Neural crest cell (in vitro differentiated cells): Measurements from ENCODE around the gene BIRC6. TPM values are rescaled to one million over a fixed set of nuclear protein-coding genes. Genes with fewer than 3 reads are reported as not detected.

ENCODE experiments used
- DNase-seq: peaks from one replicate; pipeline ENCODE4 v3.0.0; 2021; ENCODE audit warnings: low read depth, mixed read lengths, low spot score
- H3K27ac Mint-ChIP-seq: one replicate; pipeline ENCODE4 v1.8.0; 2021; ENCODE audit warnings: mild to moderate bottlenecking, mixed read lengths; ENCODE audit not compliant: unreplicated experiment
- H3K27me3 Mint-ChIP-seq: 2 replicates; pipeline ENCODE4 v1.8.0; 2021; ENCODE audit warnings: low read depth, mild to moderate bottlenecking, mixed read lengths
- H3K36me3 Mint-ChIP-seq: 2 replicates; pipeline ENCODE4 v1.8.0; 2021; ENCODE audit warnings: low read depth, mild to moderate bottlenecking, mixed read lengths
- H3K4me1 Mint-ChIP-seq: 2 replicates; pipeline ENCODE4 v1.8.0; 2021; ENCODE audit warnings: mixed read lengths
- H3K4me3 Mint-ChIP-seq: one replicate; pipeline ENCODE4 v1.8.0; 2021; ENCODE audit warnings: mild to moderate bottlenecking, mixed read lengths
- H3K9me3 Mint-ChIP-seq: 2 replicates; pipeline ENCODE4 v1.8.0; 2021; ENCODE audit warnings: mixed read lengths
- total RNA-seq: library from RNA; stranded (reverse); gene quantifications from 2 replicates; pipeline ENCODE4 v1.2.1, GENCODE V29; 2021
- TF ChIP-seq, protein P1 (sequence below): fragments of 200-600 bp; sonication (generic); conservative IDR thresholded peaks from 2 replicates; pipeline ENCODE4 v1.5.0; 2021; ENCODE audit warnings: antibody characterized with exemption, mild to moderate bottlenecking

BIRC6 gene
- total RNA-seq, 1 donor from 2014 or later: 76.8 TPM

DNA sequence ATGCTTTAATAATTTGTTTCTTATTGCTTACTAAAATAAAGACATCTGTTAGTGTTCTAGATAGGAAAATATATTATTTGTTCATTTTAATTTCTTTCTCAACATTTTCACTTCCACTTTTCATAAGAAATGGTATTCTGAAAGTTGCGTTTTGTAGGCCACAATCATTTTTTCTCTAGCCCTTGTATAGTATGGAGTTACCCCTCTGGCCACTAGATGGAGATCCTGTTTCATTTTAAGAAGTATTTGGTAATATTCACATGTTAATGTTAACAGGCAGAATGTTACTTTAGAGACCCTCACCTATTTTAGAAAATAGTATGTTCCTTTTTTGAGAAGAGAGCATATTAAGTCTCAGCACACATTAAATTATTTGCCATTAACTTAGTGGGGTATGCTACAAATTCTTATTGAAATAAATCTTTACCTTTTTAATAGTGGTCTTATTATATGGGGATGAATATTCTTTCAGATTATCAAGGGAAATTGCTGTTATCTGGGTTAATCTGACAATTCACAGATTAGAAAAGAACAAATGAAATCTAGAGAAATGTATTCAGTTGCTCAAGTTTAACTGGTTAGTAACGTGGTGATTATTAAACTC is 197.1 kb downstream of the BIRC6 start:
- no peaks in the 10 kb centered on the region for H3K27me3 Mint-ChIP-seq
- no peak for DNase-seq
- peaks cover 4% of the 10 kb centered on the region for H3K4me1 Mint-ChIP-seq
- H3K27ac Mint-ChIP-seq: no peak overlapping the region
- H3K36me3 Mint-ChIP-seq: no peaks in the 10 kb centered on the region
- H3K4me3 Mint-ChIP-seq: no peak overlapping the region
- TF ChIP-seq, protein P1, sequence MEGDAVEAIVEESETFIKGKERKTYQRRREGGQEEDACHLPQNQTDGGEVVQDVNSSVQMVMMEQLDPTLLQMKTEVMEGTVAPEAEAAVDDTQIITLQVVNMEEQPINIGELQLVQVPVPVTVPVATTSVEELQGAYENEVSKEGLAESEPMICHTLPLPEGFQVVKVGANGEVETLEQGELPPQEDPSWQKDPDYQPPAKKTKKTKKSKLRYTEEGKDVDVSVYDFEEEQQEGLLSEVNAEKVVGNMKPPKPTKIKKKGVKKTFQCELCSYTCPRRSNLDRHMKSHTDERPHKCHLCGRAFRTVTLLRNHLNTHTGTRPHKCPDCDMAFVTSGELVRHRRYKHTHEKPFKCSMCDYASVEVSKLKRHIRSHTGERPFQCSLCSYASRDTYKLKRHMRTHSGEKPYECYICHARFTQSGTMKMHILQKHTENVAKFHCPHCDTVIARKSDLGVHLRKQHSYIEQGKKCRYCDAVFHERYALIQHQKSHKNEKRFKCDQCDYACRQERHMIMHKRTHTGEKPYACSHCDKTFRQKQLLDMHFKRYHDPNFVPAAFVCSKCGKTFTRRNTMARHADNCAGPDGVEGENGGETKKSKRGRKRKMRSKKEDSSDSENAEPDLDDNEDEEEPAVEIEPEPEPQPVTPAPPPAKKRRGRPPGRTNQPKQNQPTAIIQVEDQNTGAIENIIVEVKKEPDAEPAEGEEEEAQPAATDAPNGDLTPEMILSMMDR: peak; percentile 83
- no peaks in the 10 kb centered on the region for H3K9me3 Mint-ChIP-seq

DNA sequence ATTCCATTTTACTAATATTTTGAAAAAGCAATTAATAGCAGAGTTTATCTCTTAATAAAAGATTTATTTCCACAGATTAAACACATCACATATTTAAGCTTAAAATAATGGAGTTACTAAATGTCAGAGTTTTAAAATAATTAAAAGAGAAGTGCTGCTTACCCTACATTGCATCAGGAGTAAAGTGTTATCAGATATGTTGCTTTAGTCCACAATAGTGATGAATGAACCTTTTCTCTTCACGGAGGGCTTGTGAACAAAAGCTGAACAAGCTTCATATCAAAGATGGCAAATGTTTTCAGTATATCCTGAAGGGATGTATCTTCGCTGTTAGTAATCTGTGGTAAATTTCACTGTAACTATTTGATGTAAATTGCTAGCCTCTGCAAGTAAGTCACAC is 201.7 kb downstream of the BIRC6 start:
- H3K9me3 Mint-ChIP-seq: no peaks in the 10 kb centered on the region
- no peak overlapping the region for H3K4me3 Mint-ChIP-seq
- no peaks in the 10 kb centered on the region for H3K27me3 Mint-ChIP-seq
- H3K4me1 Mint-ChIP-seq: peaks cover 25% of the 10 kb centered on the region
- no peak overlapping the region for H3K27ac Mint-ChIP-seq
- DNase-seq: no peak
- H3K36me3 Mint-ChIP-seq: peaks cover 8% of the 10 kb centered on the region
- TF ChIP-seq, protein P1: no peak

DNA sequence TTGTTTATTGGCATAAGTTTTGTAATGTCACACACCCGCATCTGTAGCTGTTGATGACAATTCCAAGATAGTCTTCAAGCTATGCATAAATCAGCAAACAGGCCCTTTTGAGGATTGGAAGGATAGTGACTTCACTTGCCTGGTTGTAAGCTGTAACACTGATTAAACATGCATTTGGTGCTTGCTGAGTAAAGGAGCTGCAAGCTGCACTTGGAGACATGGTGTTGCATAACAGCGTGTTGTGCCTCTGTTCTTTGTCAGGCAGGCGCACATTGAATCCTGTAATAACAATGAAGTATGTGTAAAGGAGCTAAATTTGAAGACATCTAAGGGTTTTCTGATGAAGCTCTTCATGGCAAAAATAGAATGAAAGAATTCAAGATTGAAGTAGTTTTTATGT is 202.3 kb downstream of the BIRC6 start:
- peak overlapping the region; percentile 44 for H3K27ac Mint-ChIP-seq
- peak overlapping the region; percentile 48 for H3K4me3 Mint-ChIP-seq

DNA sequence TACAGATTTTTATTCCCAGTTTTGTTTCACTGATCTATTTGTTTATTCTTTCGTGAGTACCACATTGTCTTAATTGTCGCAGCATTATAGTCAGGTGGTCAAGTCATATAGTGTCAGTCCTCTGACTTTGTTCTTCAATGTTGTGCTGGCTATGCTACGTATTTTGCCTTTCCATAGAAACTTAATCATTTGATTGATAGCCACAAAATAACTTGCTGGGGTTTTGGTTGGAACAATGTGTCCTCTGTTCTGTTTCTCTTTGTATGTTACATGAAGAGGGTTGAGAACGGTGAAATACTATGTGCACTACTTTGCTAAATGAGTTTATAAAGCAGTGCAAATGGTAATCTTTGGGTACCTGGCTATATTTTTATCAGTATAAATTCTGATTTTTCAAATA is 206.1 kb downstream of the BIRC6 start:
- TF ChIP-seq, protein P1: no peak
- peaks cover 40% of the 10 kb centered on the region for H3K36me3 Mint-ChIP-seq
- H3K27ac Mint-ChIP-seq: peak overlapping the region; percentile 69
- peaks cover 5% of the 10 kb centered on the region for H3K9me3 Mint-ChIP-seq
- DNase-seq: no peak
- no peaks in the 10 kb centered on the region for H3K27me3 Mint-ChIP-seq
- peaks cover 25% of the 10 kb centered on the region for H3K4me1 Mint-ChIP-seq
- peak overlapping the region; percentile 64 for H3K4me3 Mint-ChIP-seq

More for the DNA sequence above, 202.3 kb downstream of the BIRC6 start:
- H3K9me3 Mint-ChIP-seq: peaks cover 2% of the 10 kb centered on the region
- H3K27me3 Mint-ChIP-seq: no peaks in the 10 kb centered on the region
- H3K4me1 Mint-ChIP-seq: peaks cover 25% of the 10 kb centered on the region
- peaks cover 11% of the 10 kb centered on the region for H3K36me3 Mint-ChIP-seq
- TF ChIP-seq, protein P1: no peak
- DNase-seq: no peak

DNA sequence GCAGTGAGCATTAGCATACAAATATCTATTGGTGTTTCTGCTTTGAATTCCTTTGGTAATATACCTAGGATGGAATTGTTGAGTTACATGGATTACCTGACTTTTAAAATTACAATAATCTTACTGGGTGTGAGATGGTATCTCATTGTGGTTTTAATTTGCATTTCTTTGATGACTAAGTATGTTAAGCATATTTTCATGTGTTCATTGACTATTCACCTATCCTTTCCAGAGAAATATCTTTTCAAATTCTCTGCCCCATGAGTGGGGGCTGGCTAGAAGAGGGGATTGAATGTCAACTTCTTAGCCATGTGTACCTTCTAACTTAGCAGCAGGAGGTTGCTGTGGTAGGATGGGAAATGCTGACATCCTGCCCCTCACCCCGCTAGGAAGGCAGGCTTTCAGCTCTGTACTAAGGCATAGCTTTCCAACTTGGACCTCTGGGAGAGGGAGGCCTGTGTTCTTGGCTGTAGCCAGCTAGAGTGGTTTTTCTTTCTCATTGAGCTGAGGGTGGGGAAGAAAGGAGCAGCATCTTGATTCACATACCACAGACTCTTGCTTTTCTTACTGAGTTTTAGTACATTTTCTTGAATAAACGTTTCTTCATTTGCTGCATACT is 207.7 kb downstream of the BIRC6 start:
- Mint-ChIP-seq H3K4me3 (no peak overlapping the region), H3K4me1 (peaks cover 15% of the 10 kb centered on the region), H3K27ac (no peak overlapping the region), H3K27me3 (no peaks in the 10 kb centered on the region), H3K9me3 (peaks cover 5% of the 10 kb centered on the region), H3K36me3 (peaks cover 41% of the 10 kb centered on the region)
- TF ChIP-seq, protein P1: no peak
- no peak for DNase-seq
